ENCODE results near the gene SLC9B2.

Gene SLC9B2

DNA sequence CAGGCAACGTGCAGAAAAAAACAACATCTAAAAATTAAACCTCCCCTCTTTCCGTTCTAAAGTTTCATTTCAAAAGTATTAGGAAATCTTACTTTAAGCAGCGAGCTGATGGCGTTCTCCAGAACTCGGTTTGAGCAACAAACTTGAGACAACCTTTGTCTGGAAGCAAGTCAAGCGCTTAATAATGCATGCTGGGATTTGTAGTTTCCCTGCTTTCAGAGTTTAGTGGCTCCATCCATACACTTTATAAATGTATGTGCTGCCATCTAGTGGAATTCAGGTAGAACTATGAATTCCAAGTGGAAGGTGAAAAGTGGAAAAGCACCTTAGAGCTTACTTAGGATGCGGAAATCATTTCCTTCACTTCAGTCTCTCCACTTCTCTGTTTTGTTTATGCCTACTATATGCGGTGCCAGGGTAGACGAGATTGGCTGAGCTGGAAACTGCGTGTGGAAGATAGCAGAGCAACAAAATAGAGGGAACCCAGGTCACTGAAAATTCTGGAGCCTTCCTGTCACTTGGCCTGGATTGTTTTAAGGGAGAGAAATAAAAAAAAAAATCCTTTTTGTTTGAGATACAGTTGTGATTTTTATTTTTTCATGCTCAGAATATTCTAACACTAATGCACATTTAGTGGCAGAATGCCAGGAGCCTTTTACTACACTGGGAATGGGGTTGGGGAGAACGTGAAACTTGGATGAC is 23.3 kb upstream of the SLC9B2 start, which contains the start of gene BDH2 (continued):
- TF ChIP-seq, protein P1, sequence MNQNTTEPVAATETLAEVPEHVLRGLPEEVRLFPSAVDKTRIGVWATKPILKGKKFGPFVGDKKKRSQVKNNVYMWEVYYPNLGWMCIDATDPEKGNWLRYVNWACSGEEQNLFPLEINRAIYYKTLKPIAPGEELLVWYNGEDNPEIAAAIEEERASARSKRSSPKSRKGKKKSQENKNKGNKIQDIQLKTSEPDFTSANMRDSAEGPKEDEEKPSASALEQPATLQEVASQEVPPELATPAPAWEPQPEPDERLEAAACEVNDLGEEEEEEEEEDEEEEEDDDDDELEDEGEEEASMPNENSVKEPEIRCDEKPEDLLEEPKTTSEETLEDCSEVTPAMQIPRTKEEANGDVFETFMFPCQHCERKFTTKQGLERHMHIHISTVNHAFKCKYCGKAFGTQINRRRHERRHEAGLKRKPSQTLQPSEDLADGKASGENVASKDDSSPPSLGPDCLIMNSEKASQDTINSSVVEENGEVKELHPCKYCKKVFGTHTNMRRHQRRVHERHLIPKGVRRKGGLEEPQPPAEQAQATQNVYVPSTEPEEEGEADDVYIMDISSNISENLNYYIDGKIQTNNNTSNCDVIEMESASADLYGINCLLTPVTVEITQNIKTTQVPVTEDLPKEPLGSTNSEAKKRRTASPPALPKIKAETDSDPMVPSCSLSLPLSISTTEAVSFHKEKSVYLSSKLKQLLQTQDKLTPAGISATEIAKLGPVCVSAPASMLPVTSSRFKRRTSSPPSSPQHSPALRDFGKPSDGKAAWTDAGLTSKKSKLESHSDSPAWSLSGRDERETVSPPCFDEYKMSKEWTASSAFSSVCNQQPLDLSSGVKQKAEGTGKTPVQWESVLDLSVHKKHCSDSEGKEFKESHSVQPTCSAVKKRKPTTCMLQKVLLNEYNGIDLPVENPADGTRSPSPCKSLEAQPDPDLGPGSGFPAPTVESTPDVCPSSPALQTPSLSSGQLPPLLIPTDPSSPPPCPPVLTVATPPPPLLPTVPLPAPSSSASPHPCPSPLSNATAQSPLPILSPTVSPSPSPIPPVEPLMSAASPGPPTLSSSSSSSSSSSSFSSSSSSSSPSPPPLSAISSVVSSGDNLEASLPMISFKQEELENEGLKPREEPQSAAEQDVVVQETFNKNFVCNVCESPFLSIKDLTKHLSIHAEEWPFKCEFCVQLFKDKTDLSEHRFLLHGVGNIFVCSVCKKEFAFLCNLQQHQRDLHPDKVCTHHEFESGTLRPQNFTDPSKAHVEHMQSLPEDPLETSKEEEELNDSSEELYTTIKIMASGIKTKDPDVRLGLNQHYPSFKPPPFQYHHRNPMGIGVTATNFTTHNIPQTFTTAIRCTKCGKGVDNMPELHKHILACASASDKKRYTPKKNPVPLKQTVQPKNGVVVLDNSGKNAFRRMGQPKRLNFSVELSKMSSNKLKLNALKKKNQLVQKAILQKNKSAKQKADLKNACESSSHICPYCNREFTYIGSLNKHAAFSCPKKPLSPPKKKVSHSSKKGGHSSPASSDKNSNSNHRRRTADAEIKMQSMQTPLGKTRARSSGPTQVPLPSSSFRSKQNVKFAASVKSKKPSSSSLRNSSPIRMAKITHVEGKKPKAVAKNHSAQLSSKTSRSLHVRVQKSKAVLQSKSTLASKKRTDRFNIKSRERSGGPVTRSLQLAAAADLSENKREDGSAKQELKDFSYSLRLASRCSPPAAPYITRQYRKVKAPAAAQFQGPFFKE (tag by site-specific recombination; IDR thresholded peaks at IDR 0.05; ENCODE audit: borderline replicate concordance): no peak
- TF ChIP-seq, protein P2, sequence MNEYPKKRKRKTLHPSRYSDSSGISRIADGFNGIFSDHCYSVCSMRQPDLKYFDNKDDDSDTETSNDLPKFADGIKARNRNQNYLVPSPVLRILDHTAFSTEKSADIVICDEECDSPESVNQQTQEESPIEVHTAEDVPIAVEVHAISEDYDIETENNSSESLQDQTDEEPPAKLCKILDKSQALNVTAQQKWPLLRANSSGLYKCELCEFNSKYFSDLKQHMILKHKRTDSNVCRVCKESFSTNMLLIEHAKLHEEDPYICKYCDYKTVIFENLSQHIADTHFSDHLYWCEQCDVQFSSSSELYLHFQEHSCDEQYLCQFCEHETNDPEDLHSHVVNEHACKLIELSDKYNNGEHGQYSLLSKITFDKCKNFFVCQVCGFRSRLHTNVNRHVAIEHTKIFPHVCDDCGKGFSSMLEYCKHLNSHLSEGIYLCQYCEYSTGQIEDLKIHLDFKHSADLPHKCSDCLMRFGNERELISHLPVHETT (tag by site-specific recombination; IDR thresholded peaks at IDR 0.05): no peak
- TF ChIP-seq, protein P3, sequence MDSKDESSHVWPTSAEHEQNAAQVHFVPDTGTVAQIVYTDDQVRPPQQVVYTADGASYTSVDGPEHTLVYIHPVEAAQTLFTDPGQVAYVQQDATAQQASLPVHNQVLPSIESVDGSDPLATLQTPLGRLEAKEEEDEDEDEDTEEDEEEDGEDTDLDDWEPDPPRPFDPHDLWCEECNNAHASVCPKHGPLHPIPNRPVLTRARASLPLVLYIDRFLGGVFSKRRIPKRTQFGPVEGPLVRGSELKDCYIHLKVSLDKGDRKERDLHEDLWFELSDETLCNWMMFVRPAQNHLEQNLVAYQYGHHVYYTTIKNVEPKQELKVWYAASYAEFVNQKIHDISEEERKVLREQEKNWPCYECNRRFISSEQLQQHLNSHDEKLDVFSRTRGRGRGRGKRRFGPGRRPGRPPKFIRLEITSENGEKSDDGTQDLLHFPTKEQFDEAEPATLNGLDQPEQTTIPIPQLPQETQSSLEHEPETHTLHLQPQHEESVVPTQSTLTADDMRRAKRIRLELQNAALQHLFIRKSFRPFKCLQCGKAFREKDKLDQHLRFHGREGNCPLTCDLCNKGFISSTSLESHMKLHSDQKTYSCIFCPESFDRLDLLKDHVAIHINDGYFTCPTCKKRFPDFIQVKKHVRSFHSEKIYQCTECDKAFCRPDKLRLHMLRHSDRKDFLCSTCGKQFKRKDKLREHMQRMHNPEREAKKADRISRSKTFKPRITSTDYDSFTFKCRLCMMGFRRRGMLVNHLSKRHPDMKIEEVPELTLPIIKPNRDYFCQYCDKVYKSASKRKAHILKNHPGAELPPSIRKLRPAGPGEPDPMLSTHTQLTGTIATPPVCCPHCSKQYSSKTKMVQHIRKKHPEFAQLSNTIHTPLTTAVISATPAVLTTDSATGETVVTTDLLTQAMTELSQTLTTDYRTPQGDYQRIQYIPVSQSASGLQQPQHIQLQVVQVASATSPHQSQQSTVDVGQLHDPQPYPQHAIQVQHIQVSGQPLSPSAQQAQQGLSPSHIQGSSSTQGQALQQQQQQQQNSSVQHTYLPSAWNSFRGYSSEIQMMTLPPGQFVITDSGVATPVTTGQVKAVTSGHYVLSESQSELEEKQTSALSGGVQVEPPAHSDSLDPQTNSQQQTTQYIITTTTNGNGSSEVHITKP (tag by site-specific recombination; IDR thresholded peaks at IDR 0.05): peak; percentile 40; the same call in 1 of the 2 replicates
- no peak for TF ChIP-seq ZNF555 (tag by site-specific recombination; conservative IDR thresholded peaks at IDR 0.05)
- no peak for TF ChIP-seq ZNF843 (tag by site-specific recombination; IDR thresholded peaks at IDR 0.05)
- TF ChIP-seq, protein P4, sequence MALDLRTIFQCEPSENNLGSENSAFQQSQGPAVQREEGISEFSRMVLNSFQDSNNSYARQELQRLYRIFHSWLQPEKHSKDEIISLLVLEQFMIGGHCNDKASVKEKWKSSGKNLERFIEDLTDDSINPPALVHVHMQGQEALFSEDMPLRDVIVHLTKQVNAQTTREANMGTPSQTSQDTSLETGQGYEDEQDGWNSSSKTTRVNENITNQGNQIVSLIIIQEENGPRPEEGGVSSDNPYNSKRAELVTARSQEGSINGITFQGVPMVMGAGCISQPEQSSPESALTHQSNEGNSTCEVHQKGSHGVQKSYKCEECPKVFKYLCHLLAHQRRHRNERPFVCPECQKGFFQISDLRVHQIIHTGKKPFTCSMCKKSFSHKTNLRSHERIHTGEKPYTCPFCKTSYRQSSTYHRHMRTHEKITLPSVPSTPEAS (tag by site-specific recombination; IDR thresholded peaks at IDR 0.05): no peak
- TF ChIP-seq ZNF660 (tag by site-specific recombination; IDR thresholded peaks at IDR 0.05): peak; percentile 57; the same call in 1 of the 2 replicates
- TF ChIP-seq ZNF610 (tag by site-specific recombination; IDR thresholded peaks at IDR 0.05; ENCODE audit: borderline replicate concordance): no peak
- no peak for TF ChIP-seq ZNF114 (tag by site-specific recombination; IDR thresholded peaks at IDR 0.05)
- TF ChIP-seq, protein P5, sequence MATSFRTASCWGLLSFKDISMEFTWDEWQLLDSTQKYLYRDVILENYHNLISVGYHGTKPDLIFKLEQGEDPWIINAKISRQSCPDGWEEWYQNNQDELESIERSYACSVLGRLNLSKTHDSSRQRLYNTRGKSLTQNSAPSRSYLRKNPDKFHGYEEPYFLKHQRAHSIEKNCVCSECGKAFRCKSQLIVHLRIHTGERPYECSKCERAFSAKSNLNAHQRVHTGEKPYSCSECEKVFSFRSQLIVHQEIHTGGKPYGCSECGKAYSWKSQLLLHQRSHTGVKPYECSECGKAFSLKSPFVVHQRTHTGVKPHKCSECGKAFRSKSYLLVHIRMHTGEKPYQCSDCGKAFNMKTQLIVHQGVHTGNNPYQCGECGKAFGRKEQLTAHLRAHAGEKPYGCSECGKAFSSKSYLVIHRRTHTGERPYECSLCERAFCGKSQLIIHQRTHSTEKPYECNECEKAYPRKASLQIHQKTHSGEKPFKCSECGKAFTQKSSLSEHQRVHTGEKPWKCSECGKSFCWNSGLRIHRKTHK (tag by site-specific recombination; IDR thresholded peaks at IDR 0.05): no peak
- TF ChIP-seq ZSCAN23 (tag by site-specific recombination; IDR thresholded peaks at IDR 0.05): no peak
- no peak for TF ChIP-seq ZIC2 (tag by site-specific recombination; IDR thresholded peaks at IDR 0.05)
- TF ChIP-seq ZNF354C (tag by site-specific recombination; IDR thresholded peaks at IDR 0.05; ENCODE audit: borderline replicate concordance, low read depth): no peak
- TF ChIP-seq ZNF366 (tag by site-specific recombination; conservative IDR thresholded peaks at IDR 0.05): no peak
- no peak for TF ChIP-seq ZNF626 (tag by site-specific recombination; IDR thresholded peaks at IDR 0.05)
- TF ChIP-seq, protein P6, sequence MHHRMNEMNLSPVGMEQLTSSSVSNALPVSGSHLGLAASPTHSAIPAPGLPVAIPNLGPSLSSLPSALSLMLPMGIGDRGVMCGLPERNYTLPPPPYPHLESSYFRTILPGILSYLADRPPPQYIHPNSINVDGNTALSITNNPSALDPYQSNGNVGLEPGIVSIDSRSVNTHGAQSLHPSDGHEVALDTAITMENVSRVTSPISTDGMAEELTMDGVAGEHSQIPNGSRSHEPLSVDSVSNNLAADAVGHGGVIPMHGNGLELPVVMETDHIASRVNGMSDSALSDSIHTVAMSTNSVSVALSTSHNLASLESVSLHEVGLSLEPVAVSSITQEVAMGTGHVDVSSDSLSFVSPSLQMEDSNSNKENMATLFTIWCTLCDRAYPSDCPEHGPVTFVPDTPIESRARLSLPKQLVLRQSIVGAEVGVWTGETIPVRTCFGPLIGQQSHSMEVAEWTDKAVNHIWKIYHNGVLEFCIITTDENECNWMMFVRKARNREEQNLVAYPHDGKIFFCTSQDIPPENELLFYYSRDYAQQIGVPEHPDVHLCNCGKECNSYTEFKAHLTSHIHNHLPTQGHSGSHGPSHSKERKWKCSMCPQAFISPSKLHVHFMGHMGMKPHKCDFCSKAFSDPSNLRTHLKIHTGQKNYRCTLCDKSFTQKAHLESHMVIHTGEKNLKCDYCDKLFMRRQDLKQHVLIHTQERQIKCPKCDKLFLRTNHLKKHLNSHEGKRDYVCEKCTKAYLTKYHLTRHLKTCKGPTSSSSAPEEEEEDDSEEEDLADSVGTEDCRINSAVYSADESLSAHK (tag by site-specific recombination; IDR thresholded peaks at IDR 0.05): no peak
- no peak for TF ChIP-seq ZNF596 (tag by site-specific recombination; IDR thresholded peaks at IDR 0.05)
- no peak for TF ChIP-seq ZNF174 (tag by site-specific recombination; IDR thresholded peaks at IDR 0.05)
- no peak for TF ChIP-seq MEIS1 (CRISPR knock-in tag; IDR thresholded peaks at IDR 0.05; ENCODE audit: borderline replicate concordance)
- no peak for TF ChIP-seq IKZF3 (tag by site-specific recombination; IDR thresholded peaks at IDR 0.05)
- no peak for TF ChIP-seq ZNF544 (tag by site-specific recombination; IDR thresholded peaks at IDR 0.05)
- TF ChIP-seq KLF8 (tag by site-specific recombination; IDR thresholded peaks at IDR 0.05): no peak
- TF ChIP-seq ZNF335 (tag by site-specific recombination; conservative IDR thresholded peaks at IDR 0.05): peak; percentile 74

Data from HEK293 (cell line).